Neural cell (in vitro differentiated cells): ENCODE measurements around the gene DNMT3A. TPM values are rescaled to one million over a fixed set of nuclear protein-coding genes. Genes with fewer than 3 reads are reported as not detected.

Experiments used
- H2AFZ ChIP-seq: fragments of 200-600, 300-800 bp; sonication (generic), shearing (Covaris generic); 2 replicates; pipeline ENCODE4 v1.6.0; 2014; ENCODE audit warnings: low read depth, mild to moderate bottlenecking, antibody characterized with exemption, low read length, moderate library complexity
- H3F3A ChIP-seq: fragments of 200-600 bp; shearing (Covaris generic); 2 replicates; pipeline ENCODE4 v1.6.1; 2016; ENCODE audit warnings: mild to moderate bottlenecking, moderate library complexity, mixed read lengths, antibody characterized with exemption, low read length; ENCODE audit not compliant: insufficient read depth, poor library complexity, severe bottlenecking
- H3K27ac ChIP-seq: fragments of 200-600, 300-800 bp; sonication (generic), shearing (Covaris generic); 2 replicates; pipeline ENCODE4 v1.5.1; 2014; ENCODE audit warnings: mild to moderate bottlenecking, low read length, moderate library complexity
- H3K27me3 ChIP-seq: fragments of 300-800, 200-600 bp; sonication (generic), shearing (Covaris generic); 2 replicates; pipeline ENCODE4 v1.6.0; 2014; ENCODE audit warnings: mild to moderate bottlenecking, low read depth, low read length, moderate library complexity; ENCODE audit not compliant: insufficient read depth
- H3K36me3 ChIP-seq: fragments of 300-800, 200-600 bp; sonication (generic), shearing (Covaris generic); 2 replicates; pipeline ENCODE4 v1.5.1; 2014; ENCODE audit warnings: mild to moderate bottlenecking, antibody characterized with exemption, low read length, moderate library complexity; ENCODE audit not compliant: insufficient read depth
- H3K4me2 ChIP-seq: fragments of 300-800, 200-600 bp; sonication (generic), shearing (Covaris generic); 2 replicates; pipeline ENCODE4 v1.6.0; 2014; ENCODE audit warnings: mild to moderate bottlenecking, low read length
- H3K4me3 ChIP-seq: fragments of 300-800, 200-600 bp; sonication (generic), shearing (Covaris generic); 2 replicates; pipeline ENCODE4 v1.5.1; 2014; ENCODE audit warnings: mild to moderate bottlenecking, low read length, moderate library complexity
- H3K79me2 ChIP-seq: fragments of 200-600 bp; shearing (Covaris generic); replicated peaks from 2 replicates; pipeline ENCODE4 v1.6.0; 2014; ENCODE audit warnings: mild to moderate bottlenecking, low read length, moderate library complexity; ENCODE audit not compliant: insufficient read depth
- H3K9ac ChIP-seq: fragments of 300-800, 200-600 bp; sonication (generic), shearing (Covaris generic); 2 replicates; pipeline ENCODE4 v1.6.1; 2016; ENCODE audit warnings: mild to moderate bottlenecking, low read length, mixed read lengths
- H3K9me2 ChIP-seq: fragments of 200-600 bp; shearing (Covaris generic); 2 replicates; pipeline ENCODE4 v1.6.1; 2016; ENCODE audit warnings: mild to moderate bottlenecking, low read length, mixed read lengths; ENCODE audit not compliant: insufficient read depth
- H3K9me3 ChIP-seq: fragments of 200-600, 300-800 bp; sonication (generic), shearing (Covaris generic); 2 replicates; pipeline ENCODE4 v1.6.1; 2016; ENCODE audit warnings: mild to moderate bottlenecking, mixed run types, low read length, moderate library complexity, mixed read lengths
- H4K20me1 ChIP-seq: fragments of 200-600 bp; shearing (Covaris generic); 2 replicates; pipeline ENCODE4 v1.6.1; 2016; ENCODE audit warnings: mild to moderate bottlenecking, mixed run types; ENCODE audit not compliant: insufficient read depth
- CTCF ChIP-seq: fragments of 450-650 bp; IDR thresholded peaks from 2 replicates; pipeline ENCODE4 v1.5.1; 2014; ENCODE audit warnings: antibody characterized with exemption, mild to moderate bottlenecking, moderate library complexity; ENCODE audit not compliant: poor library complexity, severe bottlenecking
- EP300 ChIP-seq: fragments of 450-650 bp; conservative IDR thresholded peaks from 2 replicates; pipeline ENCODE4 v1.6.1; 2014; ENCODE audit warnings: antibody characterized with exemption, mild to moderate bottlenecking, moderate library complexity; ENCODE audit not compliant: poor library complexity, severe bottlenecking
- EZH2 ChIP-seq: fragments of 200-600, 300-800 bp; shearing (Covaris generic), sonication (generic); IDR thresholded peaks from 2 replicates; pipeline ENCODE4 v1.6.1; 2014; ENCODE audit warnings: antibody characterized with exemption, low read length, borderline replicate concordance, mild to moderate bottlenecking; ENCODE audit not compliant: insufficient read depth, poor library complexity, severe bottlenecking
- MXI1 ChIP-seq: fragments of 450-650 bp; conservative IDR thresholded peaks from 2 replicates; pipeline ENCODE4 v1.6.1; 2014; ENCODE audit warnings: antibody characterized with exemption, mild to moderate bottlenecking; ENCODE audit not compliant: poor library complexity, severe bottlenecking
- POLR2AphosphoS5 ChIP-seq: IDR thresholded peaks from 2 replicates; pipeline ENCODE4 v1.6.1; 2012
- RAD21 ChIP-seq: fragments of 450-650 bp; conservative IDR thresholded peaks from 2 replicates; pipeline ENCODE4 v1.6.1; 2014; ENCODE audit warnings: antibody characterized with exemption, mild to moderate bottlenecking, moderate library complexity
- REST ChIP-seq: IDR thresholded peaks from 2 replicates; pipeline ENCODE4 v1.6.1; 2012; ENCODE audit warnings: borderline replicate concordance
- SMC3 ChIP-seq: fragments of 450-650 bp; conservative IDR thresholded peaks from 2 replicates; pipeline ENCODE4 v1.6.1; 2014; ENCODE audit warnings: antibody characterized with exemption, mild to moderate bottlenecking, moderate library complexity; ENCODE audit not compliant: poor library complexity
- TAF1 ChIP-seq: IDR thresholded peaks from 2 replicates; pipeline ENCODE4 v1.6.1; 2012; ENCODE audit warnings: low read depth
- polyA plus RNA-seq: library from polyadenylated mRNA; depleted of rRNA; stranded (reverse); fragments of >200 nt; gene quantifications from 2 replicates; pipeline ENCODE4 v1.2.3, GENCODE V29; 2014

The DNMT3A gene
- polyA plus RNA-seq, 1 donor from 2014 or later: 33.0 TPM

- Histone ChIP-seq H3K4me3 (no peak overlapping the region), H3K4me2 (no peak overlapping the region), H3F3A (no peaks in the 10 kb centered on the region), H3K36me3 (no peaks in the 10 kb centered on the region), H3K9me3 (no peaks in the 10 kb centered on the region), H3K9ac (no peak overlapping the region), H3K27ac (no peak overlapping the region), H2AFZ (no peak overlapping the region), H3K9me2 (no peaks in the 10 kb centered on the region), H3K27me3 (no peaks in the 10 kb centered on the region), H3K79me2 (no peaks in the 10 kb centered on the region), H4K20me1 (no peaks in the 10 kb centered on the region)
- no peak for TF ChIP-seq EP300
- TF ChIP-seq REST: no peak
- no peak for TF ChIP-seq EZH2
- TF ChIP-seq RAD21: no peak
Observed at GRCh38 chr2:25292408-25292807, 49.3 kb downstream of the DNMT3A start.

- H3K27ac ChIP-seq: no peak overlapping the region
- no peak overlapping the region for H3K4me2 ChIP-seq
- no peak overlapping the region for H3K4me3 ChIP-seq
Observed at GRCh38 chr2:25290811-25291495, 50.8 kb downstream of the DNMT3A start.

More at GRCh38 chr2:25290811-25291495, 50.8 kb downstream of the DNMT3A start:
- Histone ChIP-seq H3K9ac (no peak overlapping the region), H3K36me3 (no peaks in the 10 kb centered on the region), H3K27me3 (no peaks in the 10 kb centered on the region), H3K9me3 (no peaks in the 10 kb centered on the region), H3F3A (no peaks in the 10 kb centered on the region), H4K20me1 (no peaks in the 10 kb centered on the region), H2AFZ (no peak overlapping the region), H3K9me2 (no peaks in the 10 kb centered on the region), H3K79me2 (no peaks in the 10 kb centered on the region)
- TF ChIP-seq SMC3: no peak
- TF ChIP-seq POLR2AphosphoS5: no peak
- TF ChIP-seq CTCF: no peak
- TF ChIP-seq MXI1: no peak
- no peak for TF ChIP-seq EP300
- TF ChIP-seq REST: no peak
- TF ChIP-seq EZH2: no peak
- TF ChIP-seq TAF1: no peak
- no peak for TF ChIP-seq RAD21
